ENCODE results near the gene NUP214. TPM values are rescaled to one million over a fixed set of nuclear protein-coding genes. Genes with fewer than 3 reads are reported as not detected.

The NUP214 gene
- total RNA-seq, 1 donor from 2014 or later: 77.7 TPM

DNA sequence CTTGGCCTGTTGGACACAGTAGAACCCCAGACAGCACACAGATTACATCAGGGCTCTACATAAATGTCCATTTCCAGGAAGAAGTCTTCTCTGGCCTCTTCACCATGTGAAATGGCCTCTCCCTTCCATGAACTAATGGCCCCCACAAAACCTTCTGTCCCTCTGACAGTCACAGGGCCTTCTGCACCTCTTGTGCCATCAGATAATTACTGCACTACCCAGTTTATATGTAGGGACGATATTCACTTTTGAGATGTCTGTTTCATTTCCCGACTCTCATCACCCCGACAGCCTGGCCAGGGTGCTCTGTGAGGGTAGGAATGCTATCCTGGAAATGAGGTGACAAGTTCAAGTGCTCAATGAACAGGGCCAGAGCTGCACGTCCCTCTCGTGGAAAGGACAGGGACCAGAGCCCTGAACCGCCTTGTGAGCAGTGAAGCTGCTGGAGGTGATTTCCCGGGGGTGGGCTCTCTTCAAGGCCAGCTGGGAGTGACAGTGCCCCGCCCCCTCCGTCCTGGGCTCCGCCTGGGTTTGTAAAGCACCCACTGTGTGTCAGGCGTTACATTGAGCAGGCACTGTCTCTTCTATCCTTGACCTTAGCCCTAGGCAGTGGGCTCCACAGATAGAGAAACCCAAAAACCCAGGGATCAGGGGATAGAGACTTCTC is 153.9 kb downstream of the NUP214 start:
- H3K9me3 Mint-ChIP-seq: no peaks in the 10 kb centered on the region
- peak overlapping the region; percentile 95 for H3K27ac Mint-ChIP-seq
- H3K4me1 Mint-ChIP-seq: peaks cover 21% of the 10 kb centered on the region
- intact Hi-C loops (cut with micrococcal nuclease): loop anchor here (5.0 to 10.0 kb wide), 5 partner anchors 118 to 1392 kb away; partner anchors contain the start of gene SETX
- H3K27me3 Mint-ChIP-seq: peaks cover 26% of the 10 kb centered on the region
- H3K4me3 Mint-ChIP-seq: peak overlapping the region; percentile 91
- H3K36me3 Mint-ChIP-seq (ENCODE audit: low read depth): peaks cover 19% of the 10 kb centered on the region
- DNase-seq: no peak

DNA sequence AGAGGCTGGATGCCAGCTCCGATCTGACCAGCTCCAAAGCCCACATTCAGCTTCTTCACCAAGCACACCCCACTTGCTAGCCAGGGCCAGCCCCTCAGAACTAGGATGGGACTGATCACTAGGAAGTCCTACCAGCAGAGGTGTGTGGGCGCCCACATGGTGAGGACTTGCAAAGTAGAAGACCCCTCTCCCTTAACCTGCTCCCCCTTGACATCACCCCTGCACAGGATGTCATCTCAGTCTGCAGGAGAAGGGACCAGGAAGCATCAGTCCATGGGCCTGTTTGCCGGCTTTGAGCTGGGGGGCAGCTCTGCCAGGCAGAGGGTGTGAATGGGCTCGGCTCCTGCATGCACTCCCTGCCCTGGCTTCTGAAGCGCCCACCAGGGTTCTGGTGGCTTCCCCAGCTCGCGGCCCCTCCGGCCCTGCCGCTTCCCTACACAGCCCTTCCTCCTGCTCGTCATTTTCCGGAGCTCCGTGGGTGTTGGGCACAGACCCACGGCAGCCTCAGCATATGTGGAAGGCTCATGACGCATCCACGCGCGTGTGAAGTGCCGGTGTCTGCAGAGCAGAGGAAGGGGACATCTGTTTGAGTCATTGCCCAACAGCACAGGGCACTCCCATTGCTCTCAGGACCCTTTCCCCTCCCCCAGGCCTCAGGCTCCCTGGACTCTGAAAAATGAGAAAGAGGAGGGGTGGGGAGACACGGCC is 154.6 kb downstream of the NUP214 start:
- no peak overlapping the region for H3K4me3 Mint-ChIP-seq
- H3K9me3 Mint-ChIP-seq: no peaks in the 10 kb centered on the region
- no peak overlapping the region for H3K27ac Mint-ChIP-seq
- peaks cover 12% of the 10 kb centered on the region for H3K36me3 Mint-ChIP-seq (ENCODE audit: low read depth)
- peaks cover 21% of the 10 kb centered on the region for H3K4me1 Mint-ChIP-seq
- peaks cover 29% of the 10 kb centered on the region for H3K27me3 Mint-ChIP-seq
- intact Hi-C loops (cut with micrococcal nuclease): loop anchor here (5.0 to 10.0 kb wide), 5 partner anchors 117 to 1393 kb away; partner anchors contain the start of gene SETX
- no peak for DNase-seq

DNA sequence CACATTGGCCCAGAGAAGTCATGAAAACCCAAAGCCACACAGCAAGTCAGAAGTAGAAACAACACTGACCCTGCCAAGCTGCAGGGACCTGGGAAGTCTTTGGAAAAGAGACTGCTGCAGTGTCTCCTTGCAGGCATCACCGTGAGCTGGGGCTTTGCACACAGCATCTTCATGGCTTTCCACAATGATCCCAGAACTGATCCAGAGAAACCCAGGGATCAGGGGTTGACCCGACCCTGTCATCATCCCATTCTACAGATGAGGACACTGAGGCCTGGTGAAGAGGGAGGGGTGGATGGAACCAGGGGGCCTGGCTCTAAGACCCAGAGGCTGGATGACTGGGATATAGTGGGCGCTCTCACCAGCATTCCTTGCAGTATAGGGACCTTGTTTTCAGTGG is 155.3 kb downstream of the NUP214 start:
- intact Hi-C loops (cut with micrococcal nuclease): no loop called here
- Mint-ChIP-seq H3K4me3 (no peak overlapping the region), H3K27me3 (peaks cover 29% of the 10 kb centered on the region), H3K36me3 (ENCODE audit: low read depth) (peaks cover 5% of the 10 kb centered on the region), H3K4me1 (peaks cover 21% of the 10 kb centered on the region), H3K9me3 (no peaks in the 10 kb centered on the region), H3K27ac (no peak overlapping the region)
- DNase-seq: no peak

DNA sequence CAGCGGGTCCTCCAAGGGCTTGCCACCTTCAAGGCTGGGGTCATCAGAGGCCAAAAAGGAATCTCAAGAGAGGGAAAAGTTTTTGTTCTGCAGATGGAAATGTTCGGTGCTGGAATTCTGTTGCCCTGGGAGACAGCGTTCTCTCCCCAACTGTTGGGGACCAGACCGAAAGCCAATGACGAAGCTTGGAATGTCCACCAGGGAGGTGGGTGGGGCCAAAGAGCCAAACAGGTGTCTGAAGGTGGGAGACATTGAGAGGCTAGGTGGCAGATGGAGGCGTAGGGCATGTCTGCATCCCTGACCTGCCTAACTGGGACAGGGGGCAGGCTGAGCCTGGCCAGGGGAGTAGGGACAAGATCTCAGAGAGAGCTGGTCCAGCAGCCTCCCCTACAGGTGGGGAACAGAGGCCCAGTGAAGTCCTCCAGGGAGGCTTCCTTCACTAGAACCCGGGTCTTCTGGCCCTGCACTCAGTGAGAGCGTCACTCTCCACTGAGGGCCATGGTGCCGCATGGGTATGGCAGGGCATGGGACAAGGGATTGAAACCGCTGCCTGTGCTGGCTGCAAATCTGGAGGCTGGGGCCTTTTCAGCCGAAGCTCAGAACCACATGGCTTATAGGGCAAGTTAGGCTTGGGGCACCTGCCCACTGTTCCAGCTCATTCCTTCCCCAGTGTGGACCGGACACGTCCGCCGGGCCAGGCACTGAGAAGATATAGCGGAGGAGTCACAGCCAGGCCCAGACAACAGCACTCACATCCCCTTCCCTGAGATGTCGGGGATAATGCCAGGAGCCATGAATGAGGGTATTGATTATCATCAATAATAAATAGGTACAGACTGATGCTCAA is 156.0 kb downstream of the NUP214 start:
- no peaks in the 10 kb centered on the region for H3K9me3 Mint-ChIP-seq
- no peaks in the 10 kb centered on the region for H3K36me3 Mint-ChIP-seq (ENCODE audit: low read depth)
- no peak overlapping the region for H3K27ac Mint-ChIP-seq
- peaks cover 21% of the 10 kb centered on the region for H3K4me1 Mint-ChIP-seq
- peak overlapping the region; percentile 20 for H3K4me3 Mint-ChIP-seq
- DNase-seq: no peak
- peaks cover 29% of the 10 kb centered on the region for H3K27me3 Mint-ChIP-seq
- intact Hi-C loops (cut with micrococcal nuclease): no loop called here

DNA sequence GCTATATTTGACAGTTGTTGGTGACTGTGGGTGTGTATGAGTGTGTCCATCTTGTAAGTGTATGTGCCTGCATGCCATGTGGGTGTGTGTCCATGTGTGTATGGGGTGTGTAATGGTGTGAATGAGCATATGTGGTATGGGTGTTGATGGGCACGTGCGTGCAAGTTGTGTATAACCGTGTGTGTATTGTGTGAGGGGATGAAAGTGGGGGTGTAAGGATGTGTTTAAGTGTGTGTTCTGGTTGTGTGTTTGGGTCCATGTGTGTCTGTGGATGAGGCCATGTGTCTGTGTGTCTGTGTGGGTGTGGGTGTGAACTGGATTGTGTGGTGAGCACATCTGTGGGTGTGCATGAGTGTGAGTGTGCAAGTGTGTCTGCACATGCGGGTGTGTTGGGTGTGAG is 156.8 kb downstream of the NUP214 start:
- H3K4me1 Mint-ChIP-seq: peaks cover 21% of the 10 kb centered on the region
- intact Hi-C loops (cut with micrococcal nuclease): no loop called here
- H3K9me3 Mint-ChIP-seq: no peaks in the 10 kb centered on the region
- H3K27me3 Mint-ChIP-seq: peaks cover 29% of the 10 kb centered on the region
- peak overlapping the region; percentile 20 for H3K4me3 Mint-ChIP-seq
- H3K27ac Mint-ChIP-seq: no peak overlapping the region
- no peaks in the 10 kb centered on the region for H3K36me3 Mint-ChIP-seq (ENCODE audit: low read depth)
- DNase-seq: no peak

DNA sequence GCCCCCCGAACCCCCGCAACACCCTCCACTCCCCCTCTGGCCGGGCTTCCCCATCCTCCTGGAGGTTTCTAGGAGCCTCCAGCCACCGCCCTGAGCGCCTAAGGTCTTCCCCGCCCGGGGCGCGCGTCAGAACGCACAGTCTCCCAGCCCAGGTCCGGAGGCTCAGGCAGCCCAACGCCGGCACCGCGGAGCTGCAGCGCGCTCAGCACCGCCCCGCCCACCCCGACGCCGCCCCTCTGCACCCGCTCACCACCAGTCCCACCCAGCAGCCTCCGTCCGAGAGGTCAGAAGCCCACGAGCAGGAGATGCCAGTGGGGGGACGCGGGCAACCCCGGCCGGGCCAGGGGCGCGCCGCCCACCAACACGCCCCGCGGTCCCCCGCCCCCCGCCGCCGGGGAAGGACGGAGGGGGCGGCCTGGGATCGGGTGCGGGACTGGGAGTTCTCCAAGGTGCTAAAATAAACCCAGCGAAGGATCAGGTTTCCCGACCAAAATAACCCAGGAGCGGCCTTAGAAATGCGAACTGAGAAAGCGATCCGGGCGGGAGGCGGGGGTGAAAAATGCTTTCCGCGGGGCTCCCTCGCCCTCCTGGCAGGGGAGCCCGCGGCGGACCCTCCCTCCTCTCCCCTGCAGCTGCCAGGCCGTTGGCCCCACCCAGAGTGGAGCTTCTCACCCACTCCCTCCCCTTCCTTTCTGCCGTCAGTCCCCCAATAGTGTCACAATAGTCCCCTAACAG is 157.5 kb downstream of the NUP214 start:
- Mint-ChIP-seq H3K4me1 (peaks cover 21% of the 10 kb centered on the region), H3K4me3 (no peak overlapping the region), H3K27ac (no peak overlapping the region), H3K9me3 (no peaks in the 10 kb centered on the region), H3K27me3 (peaks cover 29% of the 10 kb centered on the region), H3K36me3 (ENCODE audit: low read depth) (no peaks in the 10 kb centered on the region)
- intact Hi-C loops (cut with micrococcal nuclease): no loop called here
- DNase-seq: no peak

Other genes starting within 250 kb of the NUP214 start
- gene QRFP, start 228.8 kb upstream of the NUP214 start, total RNA-seq: not detected in 2 replicates
- gene FIBCD1, start 186.3 kb upstream of the NUP214 start, total RNA-seq: not detected in 2 replicates
- 0.07 and 0.09 TPM in 2 replicates for gene LAMC3, start 116.4 kb upstream of the NUP214 start, total RNA-seq
- gene AIF1L, start 29.1 kb upstream of the NUP214 start, total RNA-seq: 0.59 and 0.72 TPM in 2 replicates
- gene FAM78A, start 150.9 kb downstream of the NUP214 start, total RNA-seq: 51.6 and 55.1 TPM in 2 replicates
- not detected in 2 replicates for gene PLPP7, start 164.1 kb downstream of the NUP214 start, total RNA-seq